CD4-positive, alpha-beta T cell treated with Interleukin-6 at 100 ng/mL for 8 hours (primary cell): ENCODE data around the gene GABRG3.

Source experiments
- DNase-seq: peaks from one replicate; pipeline ENCODE4 v3.0.0-alpha.2; 2020; ENCODE audit warnings: mixed read lengths, low spot score

The GABRG3 gene

GRCh38 chr15:27414168-27414870, 443.3 kb downstream of the GABRG3 start:
- no peak for DNase-seq

- no peak for DNase-seq
Observed at GRCh38 chr15:27418726-27419125, 447.7 kb downstream of the GABRG3 start.

- no peak for DNase-seq
Observed at GRCh38 chr15:27422997-27423396, 452.0 kb downstream of the GABRG3 start.

GRCh38 chr15:27426805-27427204, 455.8 kb downstream of the GABRG3 start:
- DNase-seq: no peak

GRCh38 chr15:27427276-27427675, 456.3 kb downstream of the GABRG3 start:
- DNase-seq: no peak

- DNase-seq: no peak
Observed at GRCh38 chr15:27428151-27428550, 457.2 kb downstream of the GABRG3 start.

- DNase-seq: no peak
Observed at GRCh38 chr15:27429577-27429976, 458.6 kb downstream of the GABRG3 start.

GRCh38 chr15:27433604-27434003, 462.6 kb downstream of the GABRG3 start:
- DNase-seq: no peak

GRCh38 chr15:27438403-27439375, 467.7 kb downstream of the GABRG3 start:
- no peak for DNase-seq

- no peak for DNase-seq
Observed at GRCh38 chr15:27441120-27441519, 470.1 kb downstream of the GABRG3 start.

GRCh38 chr15:27448234-27448633, 477.3 kb downstream of the GABRG3 start:
- DNase-seq: no peak

- no peak for DNase-seq
Observed at GRCh38 chr15:27448986-27449385, 478.0 kb downstream of the GABRG3 start.

- DNase-seq: no peak
Observed at GRCh38 chr15:27449941-27450340, 479.0 kb downstream of the GABRG3 start.

GRCh38 chr15:27454281-27455075, 483.5 kb downstream of the GABRG3 start:
- DNase-seq: no peak

- DNase-seq: no peak
Observed at GRCh38 chr15:27456807-27457206, 485.8 kb downstream of the GABRG3 start.

- DNase-seq: no peak
Observed at GRCh38 chr15:27457766-27458165, 486.8 kb downstream of the GABRG3 start.

- DNase-seq: no peak
Observed at GRCh38 chr15:27458345-27459084, 487.5 kb downstream of the GABRG3 start.

GRCh38 chr15:27459836-27460235, 488.9 kb downstream of the GABRG3 start:
- no peak for DNase-seq

GRCh38 chr15:27461181-27461580, 490.2 kb downstream of the GABRG3 start:
- no peak for DNase-seq

- DNase-seq: no peak
Observed at GRCh38 chr15:27463525-27464088, 492.6 kb downstream of the GABRG3 start.

GRCh38 chr15:27464941-27465612, 494.1 kb downstream of the GABRG3 start:
- DNase-seq: no peak
